K562 (cell line): ENCODE results near the gene URI1. TPM values are rescaled to one million over a fixed set of nuclear protein-coding genes. Genes with fewer than 3 reads are reported as not detected.

Source experiments
- ATAC-seq: fragments of 200-7000 bp; cut with Tn5 transposase; 3 replicates; pipeline ENCODE4 v1.9.1; 2020; ENCODE audit warnings: moderate library complexity
- BruUV-seq: library from RNA; stranded (reverse); fragments of 400-500 nt; replicated peaks from 2 replicates; lab custom pipeline; 2021; lab: Mats Ljungman, UMichigan
- CTCF ChIA-PET: fragments of 300-600 bp; formaldehyde crosslinking; extraction: SDS; loops from one replicate; lab custom pipeline; 2021; ENCODE audit warnings: low intra/inter-chr PET ratio; lab: Yijun Ruan, JAX
- POLR2A ChIA-PET: fragments of 300-600, 350-650 bp; sonication (Branson Sonifier 250); formaldehyde crosslinking; extraction: SDS; loops from one replicate; lab custom pipeline; 2021; ENCODE audit warnings: antibody characterized with exemption, inconsistent platforms; lab: Yijun Ruan, JAX
- DNase-seq, 4 experiments: peaks; one replicate each; pipeline versions ENCODE4 v3.0.0 to v3.0.0-alpha.2; 2011 to 2018; ENCODE audit warnings: low spot score in 3 of 4, mixed read lengths in 3 of 4; ENCODE audit errors: extremely low read depth in 1 of 4
- FAIRE-seq: peaks from 2 replicates; lab custom pipeline; 2011; peaks lifted over from hg19 to GRCh38; lab: Jason Lieb, UNC
- H2AFZ ChIP-seq: 2 replicates; pipeline ENCODE4 v1.6.0; 2011; ENCODE audit warnings: low read depth, low read length, control low read depth, inconsistent platforms
- H3K27ac ChIP-seq: fragments of 200-600 bp; 3 replicates; pipeline ENCODE4 v1.8.0; 2011; ENCODE audit warnings: low read depth, mild to moderate bottlenecking, control low read depth, inconsistent platforms, low read length, moderate library complexity, mixed read lengths; ENCODE audit errors: extremely low read depth
- H3K27me3 ChIP-seq, 2 experiments: fragments of 300-600 bp in 1 of 2; 2 replicates in 1 of 2; 3 replicates in 1 of 2; pipeline versions ENCODE4 v1.6.0 to v1.8.0; 2011; ENCODE audit warnings: inconsistent platforms in 2 of 2, low read length in 2 of 2, mild to moderate bottlenecking in 1 of 2, mixed read lengths in 1 of 2, moderate library complexity in 1 of 2; ENCODE audit not compliant: control insufficient read depth in 2 of 2, insufficient read depth in 2 of 2
- H3K36me3 ChIP-seq: fragments of 300-600 bp; 3 replicates; pipeline ENCODE4 v1.8.0; 2011; ENCODE audit warnings: mild to moderate bottlenecking, low read length, inconsistent platforms; ENCODE audit not compliant: control insufficient read depth, insufficient read depth
- H3K4me1 ChIP-seq, 2 experiments: fragments of 200-600 bp in 1 of 2; replicated peaks in 1 of 2; 2 replicates in 1 of 2; 3 replicates in 1 of 2; pipeline versions ENCODE4 v1.5.1 to v1.8.0; 2011; ENCODE audit warnings: inconsistent platforms in 2 of 2, low read length in 2 of 2, mild to moderate bottlenecking in 1 of 2, mixed read lengths in 1 of 2, moderate library complexity in 1 of 2; ENCODE audit not compliant: control insufficient read depth in 2 of 2, insufficient read depth in 2 of 2
- H3K4me2 ChIP-seq: 2 replicates; pipeline ENCODE4 v1.6.1; 2011; ENCODE audit warnings: low read length, control low read depth, inconsistent platforms, mixed read lengths; ENCODE audit not compliant: insufficient read depth
- H3K4me3 ChIP-seq: fragments of 200-600 bp; sonication (generic), shearing (Covaris generic); 2 replicates; pipeline ENCODE4 v1.5.1; 2016; ENCODE audit warnings: control low read depth, inconsistent platforms
- H3K79me2 ChIP-seq: fragments of 200-600 bp; 3 replicates; pipeline ENCODE4 v1.8.0; 2011; ENCODE audit warnings: low read length, inconsistent platforms; ENCODE audit not compliant: control insufficient read depth, insufficient read depth
- H3K9ac ChIP-seq, 2 experiments: 2 replicates each; pipeline versions ENCODE4 v1.6.0 to v1.6.1; 2011; ENCODE audit warnings: low read depth in 2 of 2, low read length in 2 of 2, control low read depth in 1 of 2, inconsistent platforms in 1 of 2, mild to moderate bottlenecking in 1 of 2, mixed read lengths in 1 of 2; ENCODE audit not compliant: insufficient read depth in 1 of 2
- H3K9me1 ChIP-seq: one replicate; pipeline ENCODE4 v1.6.0; 2011; ENCODE audit warnings: inconsistent platforms, mild to moderate bottlenecking, low read length, moderate library complexity; ENCODE audit not compliant: control insufficient read depth, insufficient read depth
- H3K9me3 ChIP-seq: replicated peaks from 2 replicates; pipeline ENCODE4 v1.5.1; 2011; ENCODE audit warnings: low read depth, low read length, inconsistent platforms; ENCODE audit not compliant: control insufficient read depth, insufficient read depth
- H4K20me1 ChIP-seq: replicated peaks from 2 replicates; pipeline ENCODE4 v1.6.1; 2011; ENCODE audit warnings: low read length, inconsistent platforms, mixed read lengths; ENCODE audit not compliant: control insufficient read depth, insufficient read depth
- ARID1B ChIP-seq: fragments of 450-650 bp; IDR thresholded peaks from 2 replicates; pipeline ENCODE4 v1.6.1; 2016; ENCODE audit warnings: antibody characterized with exemption, mild to moderate bottlenecking, inconsistent platforms
- KLF6 ChIP-seq: fragments of 250-450 bp; sonication (Bioruptor Pico); IDR thresholded peaks from 2 replicates; pipeline ENCODE4 v1.4.0; 2020; ENCODE audit warnings: mild to moderate bottlenecking, moderate library complexity, borderline replicate concordance
- MTF1 ChIP-seq: fragments of 250-450 bp; sonication (Bioruptor Pico); IDR thresholded peaks from 2 replicates; pipeline ENCODE4 v1.9.0; 2021; ENCODE audit warnings: moderate library complexity, mild to moderate bottlenecking, inconsistent platforms, borderline replicate concordance
- NFIX ChIP-seq: fragments of 250-450 bp; sonication (Bioruptor Pico); IDR thresholded peaks from 2 replicates; pipeline ENCODE4 v1.4.0; 2020; ENCODE audit warnings: low read depth, mild to moderate bottlenecking, moderate library complexity
- SLC30A9 ChIP-seq: fragments of 250-450 bp; sonication (Bioruptor Pico); IDR thresholded peaks from 2 replicates; pipeline ENCODE4 v1.8.0; 2022; ENCODE audit warnings: mild to moderate bottlenecking, moderate library complexity
- TFAP4 ChIP-seq: sonication (generic); formaldehyde crosslinking; IDR thresholded peaks from 2 replicates; pipeline ENCODE4 v1.8.0; 2022; ENCODE audit warnings: missing genetic modification reagents, mild to moderate bottlenecking, moderate library complexity, borderline replicate concordance
- ZNF140 ChIP-seq: fragments of 250-450 bp; sonication (Bioruptor Pico); IDR thresholded peaks from 2 replicates; pipeline ENCODE4 v1.8.0; 2021; ENCODE audit warnings: moderate library complexity, mild to moderate bottlenecking, inconsistent platforms
- ZNF277 ChIP-seq: fragments of 250-450 bp; sonication (Bioruptor Pico); IDR thresholded peaks from 2 replicates; pipeline ENCODE4 v1.8.0; 2022; ENCODE audit warnings: inconsistent platforms, mild to moderate bottlenecking, moderate library complexity, borderline replicate concordance
- ZNF354B ChIP-seq: fragments of 250-450 bp; sonication (Bioruptor Pico); IDR thresholded peaks from 2 replicates; pipeline ENCODE4 v1.4.0; 2020
- ZNF449 ChIP-seq: fragments of 250-450 bp; sonication (Bioruptor Pico); IDR thresholded peaks from 2 replicates; pipeline ENCODE4 v1.8.0; 2022; ENCODE audit warnings: moderate library complexity, mild to moderate bottlenecking, inconsistent platforms
- ZNF507 ChIP-seq: conservative IDR thresholded peaks from 2 replicates; pipeline ENCODE4 v1.6.1; 2017; ENCODE audit warnings: missing genetic modification characterization, missing compliant biosample characterization
- WGBS: fragments of 100-300 bp; shearing (Covaris generic); methylation state at CpG from one replicate; pipeline ENCODE4 v1.1.6; 2016; ENCODE audit warnings: low coverage, mixed read lengths; ENCODE audit not compliant: insufficient coverage; ENCODE audit errors: missing lambda C conversion rate; 5-methylcytosine and 5-hydroxymethylcytosine counted together
- in situ Hi-C: fragments of 300-500 bp; cut with MboI; formaldehyde crosslinking; loops from 4 replicates; pipeline ENCODE4 v1.15.0; 2018; ENCODE audit warnings: inconsistent platforms, mixed read lengths
- intact Hi-C: fragments of 100-400 bp; cut with micrococcal nuclease; formaldehyde crosslinking; loops from 2 replicates; pipeline ENCODE4 v1.14.2; 2022
- polyA plus RNA-seq, 8 experiments: library from polyadenylated mRNA; depleted of rRNA in 4 of 8; stranded (reverse) in 5 of 8; unstranded in 3 of 8; fragments of >200 nt; fragmentation: Nextera tagmentation in 2 of 8; fragmentation: Illumina TruSeq in 1 of 8; extraction: Ambion mirVana in 2 of 8; extraction: Trizol in 1 of 8; gene quantifications; 2 replicates each; pipeline versions ENCODE4 v1.2.1 to v1.2.3, GENCODE V29; 2011 to 2014; ENCODE audit warnings: inconsistent platforms in 1 of 8, missing spikeins in 1 of 8
- total RNA-seq, 7 experiments: library from RNA; depleted of rRNA in 6 of 7; stranded (reverse); fragments of >200 nt in 6 of 7; fragmentation: Illumina TruSeq in 2 of 7; extraction: Trizol in 2 of 7; gene quantifications; 2 replicates each; pipeline versions ENCODE4 v1.2.1 to v1.2.3, GENCODE V29; 2011 to 2021; ENCODE audit warnings: low replicate concordance in 1 of 7

URI1 gene
- total and polyA plus RNA-seq, 9 of the 15 experiments (the other 6 are each of a cell fraction or from before 2014, with no cell fraction given), result 16.9 to 87.4 (median 63.9) TPM

- H3K4me2 ChIP-seq, result no peak overlapping the region
- no TSS peak for BruUV-seq
- no peak for DNase-seq
- H4K20me1 ChIP-seq, result no peaks in the 10 kb centered on the region
- H3K27ac ChIP-seq, result no peak overlapping the region
- intact Hi-C loops (no loop called here), in situ Hi-C loops (no loop called here)
- H3K79me2 ChIP-seq, result peaks cover 68% of the 10 kb centered on the region
- H2AFZ ChIP-seq, result no peak overlapping the region
- peaks cover 45% of the 10 kb centered on the region for H3K36me3 ChIP-seq
- POLR2A ChIA-PET, result no interaction called here
- WGBS, result 96% methylated on average over 6 of the region's 6 CpGs
- FAIRE-seq, result no peak
- no peaks in the 10 kb centered on the region for H3K9me1 ChIP-seq
- H3K9ac ChIP-seq, result no peak overlapping the region
- peaks cover 2 to 3% of the 10 kb centered on the region in 2 experiments; a peak in 3 of 5 replicates for H3K4me1 ChIP-seq
- CTCF ChIA-PET, result no interaction called here
- H3K27me3 ChIP-seq, result no peaks in the 10 kb centered on the region
- TF ChIP-seq ZNF449 (CRISPR knock-in tag) (peak; percentile 49; the same call in 1 of the 2 replicates), MTF1 (CRISPR knock-in tag) (peak; percentile 58; the same call in 1 of the 2 replicates), ZNF354B (CRISPR knock-in tag) (peak; percentile 73), ZNF140 (CRISPR knock-in tag) (peak; percentile 79; the same call in 1 of the 2 replicates), ZNF277 (CRISPR knock-in tag) (peak; percentile 83), NFIX (peak; percentile 60), ZNF507 (tag) (peak; percentile 100), KLF6 (CRISPR knock-in tag) (no peak), SLC30A9 (CRISPR knock-in tag) (0 out of 2 replicates have a peak, but pooled peaks have one; percentile 59), ARID1B (no peak), TFAP4 (CRISPR knock-in tag) (no peak)
- TF ChIP-seq, all 486 proteins: peak for 8
- ATAC-seq, result no peak
- no peak overlapping the region for H3K4me3 ChIP-seq
- H3K9me3 ChIP-seq, result no peaks in the 10 kb centered on the region
Measured at GRCh38 chr19:29992233-29992867, 50.3 kb downstream of the URI1 start.
